NCI-H2196 (cell line): ENCODE results near the gene C20orf204.

Experiments
- DNase-seq: peaks from one replicate; lab custom pipeline; 2025; ENCODE audit not compliant: unreplicated experiment; lab: John Stamatoyannopoulos, UW

The C20orf204 gene

GRCh38 chr20:64070244-64070993 lies 34.4 kb downstream of the C20orf204 start:
- no peak for DNase-seq

- no peak for DNase-seq
Measured at GRCh38 chr20:64071341-64072332, 35.7 kb downstream of the C20orf204 start.

- DNase-seq: no peak
Measured at GRCh38 chr20:64072498-64073063, 36.6 kb downstream of the C20orf204 start.

- DNase-seq: no peak
Measured at GRCh38 chr20:64073476-64074183, 37.6 kb downstream of the C20orf204 start.

- DNase-seq: no peak
Measured at GRCh38 chr20:64074184-64074789, 38.3 kb downstream of the C20orf204 start.

GRCh38 chr20:64074963-64075362 lies 39.0 kb downstream of the C20orf204 start:
- no peak for DNase-seq

GRCh38 chr20:64075556-64075955 lies 39.6 kb downstream of the C20orf204 start:
- no peak for DNase-seq

- no peak for DNase-seq
Measured at GRCh38 chr20:64076061-64076997, 40.3 kb downstream of the C20orf204 start.

- DNase-seq: no peak
Measured at GRCh38 chr20:64077094-64077493, 41.1 kb downstream of the C20orf204 start.

- DNase-seq: no peak
Measured at GRCh38 chr20:64077541-64077875, 41.5 kb downstream of the C20orf204 start.

- no peak for DNase-seq
Measured at GRCh38 chr20:64077876-64078551, 42.0 kb downstream of the C20orf204 start.

GRCh38 chr20:64078934-64079272 lies 42.9 kb downstream of the C20orf204 start:
- no peak for DNase-seq

GRCh38 chr20:64079273-64080012 lies 43.5 kb downstream of the C20orf204 start, which contains the start of gene RGS19:
Gene RGS19, minus strand, starts transcription at chr20:64079518. Its CDS starts 2,632 bp downstream, at chr20:64076886.
- DNase-seq: peak; percentile 87

- DNase-seq: no peak
Measured at GRCh38 chr20:64080013-64080812, 44.2 kb downstream of the C20orf204 start, which contains the start of gene OPRL1. Gene OPRL1, plus strand, starts transcription at chr20:64080082. Its CDS starts 12,639 bp downstream, at chr20:64092721.

- DNase-seq: no peak
Measured at GRCh38 chr20:64080813-64081623, 45.0 kb downstream of the C20orf204 start.

- no peak for DNase-seq
Measured at GRCh38 chr20:64081624-64081964, 45.6 kb downstream of the C20orf204 start.
